Measurements from ENCODE around the gene ADCY1.

The ADCY1 gene

GRCh38 chr7:45663965-45664633 is 89.9 kb downstream of the ADCY1 start:
- DNase-seq (ENCODE audit: low spot score) (no peak), FAIRE-seq (no peak)

- FAIRE-seq (no peak), DNase-seq (ENCODE audit: low spot score) (no peak)
Observed at GRCh38 chr7:45665172-45665571, 91.0 kb downstream of the ADCY1 start.

- FAIRE-seq, result peak; percentile 93
- DNase-seq (ENCODE audit: low spot score), result no peak
Observed at GRCh38 chr7:45670227-45670626, 96.1 kb downstream of the ADCY1 start.

- no peak for DNase-seq (ENCODE audit: low spot score)
- no peak for FAIRE-seq
Observed at GRCh38 chr7:45670717-45671116, 96.5 kb downstream of the ADCY1 start.

GRCh38 chr7:45677311-45677900 is 103.2 kb downstream of the ADCY1 start:
- no peak for DNase-seq (ENCODE audit: low spot score)
- FAIRE-seq, result no peak

- FAIRE-seq, result peak; percentile 94
Observed at GRCh38 chr7:45679516-45679915, 105.3 kb downstream of the ADCY1 start.

GRCh38 chr7:45680776-45681175 is 106.6 kb downstream of the ADCY1 start:
- DNase-seq (ENCODE audit: low spot score) (no peak), FAIRE-seq (no peak)

More at GRCh38 chr7:45679516-45679915, 105.3 kb downstream of the ADCY1 start:
- no peak for DNase-seq (ENCODE audit: low spot score)

GRCh38 chr7:45681596-45682357 is 107.6 kb downstream of the ADCY1 start:
- FAIRE-seq, result no peak
- no peak for DNase-seq (ENCODE audit: low spot score)

GRCh38 chr7:45682358-45682735 is 108.2 kb downstream of the ADCY1 start:
- no peak for DNase-seq (ENCODE audit: low spot score)
- no peak for FAIRE-seq

- DNase-seq (ENCODE audit: low spot score) (no peak), FAIRE-seq (no peak)
Observed at GRCh38 chr7:45682836-45683555, 108.8 kb downstream of the ADCY1 start.

GRCh38 chr7:45683556-45684148 is 109.5 kb downstream of the ADCY1 start:
- no peak for DNase-seq (ENCODE audit: low spot score)
- FAIRE-seq, result no peak

GRCh38 chr7:45684910-45685618 is 110.9 kb downstream of the ADCY1 start:
- FAIRE-seq (no peak), DNase-seq (ENCODE audit: low spot score) (no peak)

- DNase-seq (ENCODE audit: low spot score), result no peak
- peak; percentile 61 for FAIRE-seq
Observed at GRCh38 chr7:45685619-45686240, 111.6 kb downstream of the ADCY1 start.

- FAIRE-seq (peak; percentile 53), DNase-seq (ENCODE audit: low spot score) (no peak)
Observed at GRCh38 chr7:45686441-45687184, 112.4 kb downstream of the ADCY1 start.

- no peak for DNase-seq (ENCODE audit: low spot score)
- FAIRE-seq, result no peak
Observed at GRCh38 chr7:45687185-45687560, 113.0 kb downstream of the ADCY1 start.

- FAIRE-seq, result no peak
- DNase-seq (ENCODE audit: low spot score), result no peak
Observed at GRCh38 chr7:45687721-45688120, 113.6 kb downstream of the ADCY1 start.

- FAIRE-seq (no peak), DNase-seq (ENCODE audit: low spot score) (no peak)
Observed at GRCh38 chr7:45688382-45688781, 114.2 kb downstream of the ADCY1 start.

- FAIRE-seq (peak; percentile 94), DNase-seq (ENCODE audit: low spot score) (peak; percentile 81)
Observed at GRCh38 chr7:45689011-45689796, 115.0 kb downstream of the ADCY1 start.
